Type B pancreatic cell (in vitro differentiated cells): ENCODE results near the gene FLRT2. TPM values are rescaled to one million over a fixed set of nuclear protein-coding genes. Genes with fewer than 3 reads are reported as not detected.

Experiments used
- DNase-seq: peaks from one replicate; pipeline ENCODE4 v3.0.0; 2021; ENCODE audit warnings: mixed read lengths; ENCODE audit not compliant: unreplicated experiment; ENCODE audit errors: extremely low spot score
- H3K27ac Mint-ChIP-seq: 2 replicates; pipeline ENCODE4 v1.8.0; 2021; ENCODE audit warnings: mild to moderate bottlenecking, mixed read lengths
- H3K27me3 Mint-ChIP-seq: 2 replicates; pipeline ENCODE4 v1.8.0; 2021; ENCODE audit warnings: mixed read lengths
- H3K36me3 Mint-ChIP-seq: 2 replicates; pipeline ENCODE4 v1.8.0; 2021; ENCODE audit warnings: mixed read lengths
- H3K4me1 Mint-ChIP-seq: one replicate; pipeline ENCODE4 v1.8.0; 2021; ENCODE audit warnings: mixed read lengths; ENCODE audit not compliant: unreplicated experiment
- H3K4me3 Mint-ChIP-seq: 2 replicates; pipeline ENCODE4 v1.8.0; 2021; ENCODE audit warnings: mild to moderate bottlenecking, mixed read lengths
- H3K9me3 Mint-ChIP-seq: 2 replicates; pipeline ENCODE4 v1.8.0; 2021; ENCODE audit warnings: mixed read lengths
- CTCF ChIP-seq: fragments of 200-600 bp; sonication (generic); conservative IDR thresholded peaks from 2 replicates; pipeline ENCODE4 v1.5.0; 2021; ENCODE audit warnings: antibody characterized with exemption, mild to moderate bottlenecking
- total RNA-seq: library from RNA; stranded (reverse); gene quantifications from 2 replicates; pipeline ENCODE4 v1.2.1, GENCODE V29; 2021; ENCODE audit warnings: low replicate concordance

FLRT2 gene
- total RNA-seq, 1 donor from 2014 or later: 127 TPM

GRCh38 chr14:85618390-85618789, 88.4 kb downstream of the FLRT2 start:
- peaks cover 31% of the 10 kb centered on the region for H3K4me1 Mint-ChIP-seq
- H3K27me3 Mint-ChIP-seq: no peaks in the 10 kb centered on the region
- no peak overlapping the region for H3K27ac Mint-ChIP-seq
- peaks cover 34% of the 10 kb centered on the region for H3K36me3 Mint-ChIP-seq
- no peak for TF ChIP-seq CTCF
- H3K9me3 Mint-ChIP-seq: no peaks in the 10 kb centered on the region
- no peak for DNase-seq
- H3K4me3 Mint-ChIP-seq: no peak overlapping the region

- Mint-ChIP-seq H3K27ac (no peak overlapping the region), H3K4me1 (peaks cover 31% of the 10 kb centered on the region), H3K9me3 (no peaks in the 10 kb centered on the region), H3K4me3 (no peak overlapping the region), H3K27me3 (no peaks in the 10 kb centered on the region), H3K36me3 (peaks cover 36% of the 10 kb centered on the region)
- no peak for DNase-seq
- TF ChIP-seq CTCF: no peak
Measured at GRCh38 chr14:85618978-85619377, 89.0 kb downstream of the FLRT2 start.

- Mint-ChIP-seq H3K9me3 (no peaks in the 10 kb centered on the region), H3K27me3 (no peaks in the 10 kb centered on the region), H3K4me3 (no peak overlapping the region), H3K27ac (no peak overlapping the region), H3K36me3 (peaks cover 37% of the 10 kb centered on the region), H3K4me1 (peaks cover 30% of the 10 kb centered on the region)
- no peak for TF ChIP-seq CTCF
- no peak for DNase-seq
Measured at GRCh38 chr14:85619851-85620250, 89.9 kb downstream of the FLRT2 start.

- H3K9me3 Mint-ChIP-seq: no peaks in the 10 kb centered on the region
- no peak overlapping the region for H3K4me3 Mint-ChIP-seq
- no peak for DNase-seq
- no peaks in the 10 kb centered on the region for H3K27me3 Mint-ChIP-seq
- peaks cover 33% of the 10 kb centered on the region for H3K36me3 Mint-ChIP-seq
- no peak for TF ChIP-seq CTCF
- H3K27ac Mint-ChIP-seq: no peak overlapping the region
- peaks cover 22% of the 10 kb centered on the region for H3K4me1 Mint-ChIP-seq
Measured at GRCh38 chr14:85620947-85621346, 91.0 kb downstream of the FLRT2 start.

- peaks cover 37% of the 10 kb centered on the region for H3K36me3 Mint-ChIP-seq
- H3K27ac Mint-ChIP-seq: no peak overlapping the region
- no peaks in the 10 kb centered on the region for H3K27me3 Mint-ChIP-seq
- DNase-seq: no peak
- TF ChIP-seq CTCF: no peak
- peaks cover 14% of the 10 kb centered on the region for H3K4me1 Mint-ChIP-seq
- H3K4me3 Mint-ChIP-seq: no peak overlapping the region
- H3K9me3 Mint-ChIP-seq: no peaks in the 10 kb centered on the region
Measured at GRCh38 chr14:85622106-85622505, 92.2 kb downstream of the FLRT2 start.
